ENCODE measurements around the gene TSPYL4.

TSPYL4 gene

GRCh38 chr6:116244284-116244683, 9.6 kb downstream of the TSPYL4 start:
- no peak for DNase-seq (ENCODE audit: extremely low read depth, low read depth)
- TF ChIP-seq CTCF (IDR thresholded peaks at IDR 0.05; ENCODE audit: low read depth, low read length): no peak

- no peak for TF ChIP-seq CTCF (IDR thresholded peaks at IDR 0.05; ENCODE audit: low read depth, low read length)
- DNase-seq (ENCODE audit: extremely low read depth, low read depth): no peak
These were observed 14.0 kb downstream of the TSPYL4 start for GRCh38 chr6:116239856-116240255.

GRCh38 chr6:116239256-116239655, 14.6 kb downstream of the TSPYL4 start:
- no peak for TF ChIP-seq CTCF (IDR thresholded peaks at IDR 0.05; ENCODE audit: low read depth, low read length)
- DNase-seq (ENCODE audit: extremely low read depth, low read depth): no peak

- DNase-seq (ENCODE audit: extremely low read depth, low read depth): no peak
These were observed 15.8 kb downstream of the TSPYL4 start for GRCh38 chr6:116238083-116238482.

GRCh38 chr6:116234689-116235088, 19.2 kb downstream of the TSPYL4 start:
- no peak for DNase-seq (ENCODE audit: extremely low read depth, low read depth)
- no peak for TF ChIP-seq CTCF (IDR thresholded peaks at IDR 0.05; ENCODE audit: low read depth, low read length)

More at GRCh38 chr6:116238083-116238482, 15.8 kb downstream of the TSPYL4 start:
- TF ChIP-seq CTCF (IDR thresholded peaks at IDR 0.05; ENCODE audit: low read depth, low read length): no peak

GRCh38 chr6:116229287-116229913, 24.5 kb downstream of the TSPYL4 start:
- peak; percentile 79 for DNase-seq (ENCODE audit: extremely low read depth, low read depth)
- no peak for TF ChIP-seq CTCF (IDR thresholded peaks at IDR 0.05; ENCODE audit: low read depth, low read length)

- no peak for TF ChIP-seq CTCF (IDR thresholded peaks at IDR 0.05; ENCODE audit: low read depth, low read length)
- DNase-seq (ENCODE audit: extremely low read depth, low read depth): no peak
These were observed 30.5 kb downstream of the TSPYL4 start for GRCh38 chr6:116223355-116223754.

All from AG09319 (cell line).